CD4-positive, alpha-beta memory T cell (primary cell): Measurements from ENCODE around the gene CHD8. TPM values are rescaled to one million over a fixed set of nuclear protein-coding genes. Genes with fewer than 3 reads are reported as not detected.
A peak's percentile ranks its signal among the peaks of the same experiment; 100 is the strongest.

Experiments used
- CTCF ChIA-PET: fragments of 350-600 bp; sonication (Branson Sonifier 250); formaldehyde crosslinking; loops from one replicate; lab custom pipeline; 2021; ENCODE audit warnings: inconsistent platforms; ENCODE audit not compliant: partially characterized antibody; lab: Charles Lee
- POLR2A ChIA-PET: fragments of 350-600 bp; sonication (Branson Sonifier 250); formaldehyde crosslinking; loops from one replicate; lab custom pipeline; 2021; ENCODE audit not compliant: partially characterized antibody; lab: Charles Lee
- DNase-seq, 5 donors: peaks; one replicate each; pipeline versions ENCODE4 v3.0.0 to v3.0.0-alpha.2; 2020 to 2022; ENCODE audit warnings: mixed read lengths in 1 of 5
- H3K27ac ChIP-seq: one replicate; pipeline ENCODE4 v1.7.0; 2013; ENCODE audit warnings: low read depth, low read length
- H3K27me3 ChIP-seq: 2 replicates; pipeline ENCODE4 v1.7.0; 2013; ENCODE audit warnings: mild to moderate bottlenecking, low read length, moderate library complexity; ENCODE audit not compliant: insufficient read depth
- H3K36me3 ChIP-seq: 2 replicates; pipeline ENCODE4 v1.7.0; 2013; ENCODE audit warnings: mild to moderate bottlenecking, low read length, moderate library complexity; ENCODE audit not compliant: insufficient read depth
- H3K4me1 ChIP-seq: 2 replicates; pipeline ENCODE4 v1.7.0; 2013; ENCODE audit warnings: mild to moderate bottlenecking, low read length, moderate library complexity; ENCODE audit not compliant: insufficient read depth
- H3K4me3 ChIP-seq, 2 donors: one replicate each; pipeline ENCODE4 v1.7.0; 2013; ENCODE audit warnings: low read length in 2 of 2, mild to moderate bottlenecking in 1 of 2
- H3K9me3 ChIP-seq, 2 donors: one replicate each; pipeline ENCODE4 v1.7.0; 2013; ENCODE audit warnings: low read length in 2 of 2, control low read depth in 1 of 2; ENCODE audit not compliant: control insufficient read depth in 1 of 2
- H3K27ac Mint-ChIP-seq, 7 donors: one replicate each; pipeline ENCODE4 v1.8.0; 2020 to 2021; ENCODE audit warnings: mixed read lengths in 7 of 7, mild to moderate bottlenecking in 6 of 7, inconsistent platforms in 3 of 7, moderate library complexity in 3 of 7
- H3K27me3 Mint-ChIP-seq, 2 donors: one replicate each; pipeline ENCODE4 v1.8.0; 2020 to 2021; ENCODE audit warnings: mixed read lengths in 2 of 2
- H3K36me3 Mint-ChIP-seq, 2 donors: one replicate each; pipeline ENCODE4 v1.8.0; 2020 to 2021; ENCODE audit warnings: mixed read lengths in 2 of 2, inconsistent platforms in 1 of 2, mild to moderate bottlenecking in 1 of 2
- H3K4me1 Mint-ChIP-seq, 4 donors: one replicate each; pipeline ENCODE4 v1.8.0; 2020 to 2021; ENCODE audit warnings: mixed read lengths in 4 of 4, mild to moderate bottlenecking in 1 of 4
- H3K4me3 Mint-ChIP-seq, 8 donors: one replicate each; pipeline ENCODE4 v1.8.0; 2020 to 2021; ENCODE audit warnings: mixed read lengths in 8 of 8, mild to moderate bottlenecking in 7 of 8, moderate library complexity in 6 of 8, inconsistent platforms in 3 of 8
- H3K9me3 Mint-ChIP-seq, 8 donors: one replicate each; pipeline ENCODE4 v1.8.0; 2020 to 2021; ENCODE audit warnings: mixed read lengths in 8 of 8, mild to moderate bottlenecking in 5 of 8, inconsistent platforms in 3 of 8, moderate library complexity in 1 of 8
- intact Hi-C: fragments of 100-400 bp; cut with micrococcal nuclease; formaldehyde crosslinking; loops from one replicate; pipeline ENCODE4 v1.15.1; 2023
- polyA plus RNA-seq, 2 donors: library from polyadenylated mRNA; unstranded; fragments of 300-500 nt; fragmentation: Illumina TruSeq; gene quantifications; one replicate each; pipeline ENCODE4 v1.2.3, GENCODE V29; 2021
- total RNA-seq, 2 experiments: library from RNA; stranded (reverse); gene quantifications; one replicate each; pipeline ENCODE4 v1.2.3, GENCODE V29; 2021

CHD8 gene
- total and polyA plus RNA-seq, 4 experiments from 2014 or later: 10.0 to 132 (median 84.7) TPM

- Histone ChIP-seq H3K4me3 (no peak overlapping the region), H3K9me3 (no peaks in the 10 kb centered on the region), H3K36me3 (peaks cover 34% of the 10 kb centered on the region), H3K4me1 (no peaks in the 10 kb centered on the region), H3K27me3 (no peaks in the 10 kb centered on the region), H3K27ac (no peak overlapping the region)
- CTCF ChIA-PET: no interaction called here
- Mint-ChIP-seq H3K27ac (no peak overlapping the region), H3K36me3 (peaks cover 37 to 65% of the 10 kb centered on the region in 2 donors), H3K4me3 (no peak overlapping the region), H3K27me3 (no peaks in the 10 kb centered on the region), H3K9me3 (no peaks in the 10 kb centered on the region), H3K4me1 (peaks cover 0 to 3% (median 0%) of the 10 kb centered on the region in 4 donors)
- intact Hi-C loops: no loop called here
- POLR2A ChIA-PET: no interaction called here
- DNase-seq: no peak
These were observed 36.4 kb downstream of the CHD8 start for GRCh38 chr14:21419528-21419927.

GRCh38 chr14:21415329-21415728 lies 40.6 kb downstream of the CHD8 start:
- POLR2A ChIA-PET: no interaction called here
- no peak for DNase-seq
- intact Hi-C loops: no loop called here
- H3K36me3 Mint-ChIP-seq: peaks cover 50 to 78% of the 10 kb centered on the region in 2 donors
- Histone ChIP-seq H3K27ac (no peak overlapping the region), H3K9me3 (no peaks in the 10 kb centered on the region), H3K36me3 (peaks cover 52% of the 10 kb centered on the region), H3K4me3 (no peak overlapping the region), H3K4me1 (no peaks in the 10 kb centered on the region), H3K27me3 (no peaks in the 10 kb centered on the region)
- H3K27me3 Mint-ChIP-seq: no peaks in the 10 kb centered on the region
- H3K4me3 Mint-ChIP-seq: no peak overlapping the region
- no peaks in the 10 kb centered on the region for H3K9me3 Mint-ChIP-seq
- CTCF ChIA-PET: interaction anchor here (1.1 kb wide), 1 partner anchor 9 kb away, joined by 3 read pairs; no protein-coding TSS in a partner anchor
- H3K4me1 Mint-ChIP-seq: no peaks in the 10 kb centered on the region
- no peak overlapping the region for H3K27ac Mint-ChIP-seq

- ChIA-PET POLR2A (no interaction called here), CTCF (interaction anchor here (1.1 kb wide), 1 partner anchor 8 kb away, joined by 3 read pairs; no protein-coding TSS in a partner anchor)
- Histone ChIP-seq H3K4me3 (no peak overlapping the region), H3K36me3 (peaks cover 58% of the 10 kb centered on the region), H3K27me3 (no peaks in the 10 kb centered on the region), H3K9me3 (no peaks in the 10 kb centered on the region), H3K27ac (no peak overlapping the region), H3K4me1 (no peaks in the 10 kb centered on the region)
- intact Hi-C loops: no loop called here
- H3K27ac Mint-ChIP-seq: peak overlapping the region in 1 of 7 donors; percentile 35
- no peaks in the 10 kb centered on the region for H3K4me1 Mint-ChIP-seq
- H3K27me3 Mint-ChIP-seq: no peaks in the 10 kb centered on the region
- peaks cover 55 to 79% of the 10 kb centered on the region in 2 donors for H3K36me3 Mint-ChIP-seq
- no peak overlapping the region for H3K4me3 Mint-ChIP-seq
- no peak for DNase-seq
- no peaks in the 10 kb centered on the region for H3K9me3 Mint-ChIP-seq
These were observed 41.7 kb downstream of the CHD8 start for GRCh38 chr14:21414137-21414631.

GRCh38 chr14:21408147-21408546 lies 47.8 kb downstream of the CHD8 start:
- no peaks in the 10 kb centered on the region for H3K9me3 Mint-ChIP-seq
- Histone ChIP-seq H3K4me3 (no peak overlapping the region), H3K27ac (no peak overlapping the region), H3K9me3 (no peaks in the 10 kb centered on the region), H3K36me3 (peaks cover 78% of the 10 kb centered on the region), H3K27me3 (no peaks in the 10 kb centered on the region), H3K4me1 (no peaks in the 10 kb centered on the region)
- H3K4me1 Mint-ChIP-seq: no peaks in the 10 kb centered on the region
- H3K27ac Mint-ChIP-seq: peak overlapping the region in 2 of 7 donors; percentile 19 to 43
- no peaks in the 10 kb centered on the region for H3K27me3 Mint-ChIP-seq
- CTCF ChIA-PET: interaction anchor here (1.1 kb wide), 1 partner anchor 90 kb away, joined by 3 read pairs; no protein-coding TSS in a partner anchor
- no peak overlapping the region for H3K4me3 Mint-ChIP-seq
- DNase-seq: no peak
- peaks cover 68 to 86% of the 10 kb centered on the region in 2 donors for H3K36me3 Mint-ChIP-seq
- intact Hi-C loops: no loop called here
- POLR2A ChIA-PET: no interaction called here

GRCh38 chr14:21406213-21406612 lies 49.7 kb downstream of the CHD8 start:
- Histone ChIP-seq H3K27ac (no peak overlapping the region), H3K36me3 (peaks cover 82% of the 10 kb centered on the region), H3K9me3 (no peaks in the 10 kb centered on the region), H3K27me3 (no peaks in the 10 kb centered on the region), H3K4me1 (no peaks in the 10 kb centered on the region), H3K4me3 (no peak overlapping the region)
- CTCF ChIA-PET: interaction anchor here (0.8 to 1.5 kb wide), 3 partner anchors 9 to 50 kb away, joined by 3 read pairs; partner anchors contain the start of gene CHD8
- H3K36me3 Mint-ChIP-seq: peaks cover 70 to 85% of the 10 kb centered on the region in 2 donors
- intact Hi-C loops: no loop called here
- no peak overlapping the region for H3K4me3 Mint-ChIP-seq
- H3K9me3 Mint-ChIP-seq: no peaks in the 10 kb centered on the region
- H3K27me3 Mint-ChIP-seq: no peaks in the 10 kb centered on the region
- no peak for DNase-seq
- no peaks in the 10 kb centered on the region for H3K4me1 Mint-ChIP-seq
- peak overlapping the region in 2 of 7 donors; percentile 36 to 51 for H3K27ac Mint-ChIP-seq
- POLR2A ChIA-PET: no interaction called here

GRCh38 chr14:21405097-21405496 lies 50.8 kb downstream of the CHD8 start:
- ChIA-PET POLR2A (no interaction called here), CTCF (interaction anchor here (0.7 kb wide), 1 partner anchor 12 kb away, joined by 3 read pairs; no protein-coding TSS in a partner anchor)
- H3K4me1 ChIP-seq: no peaks in the 10 kb centered on the region
- H3K36me3 ChIP-seq: peaks cover 82% of the 10 kb centered on the region
- Mint-ChIP-seq H3K4me1 (no peaks in the 10 kb centered on the region), H3K27ac (no peak overlapping the region), H3K36me3 (peaks cover 70 to 85% of the 10 kb centered on the region in 2 donors), H3K27me3 (no peaks in the 10 kb centered on the region), H3K4me3 (no peak overlapping the region), H3K9me3 (no peaks in the 10 kb centered on the region)
- no peak for DNase-seq
- no peaks in the 10 kb centered on the region for H3K9me3 ChIP-seq
- no peak overlapping the region for H3K27ac ChIP-seq
- H3K4me3 ChIP-seq: no peak overlapping the region
- no peaks in the 10 kb centered on the region for H3K27me3 ChIP-seq
- intact Hi-C loops: no loop called here

GRCh38 chr14:21399311-21399870 lies 56.5 kb downstream of the CHD8 start:
- H3K36me3 ChIP-seq: peaks cover 79% of the 10 kb centered on the region
- H3K27me3 ChIP-seq: no peaks in the 10 kb centered on the region
- Mint-ChIP-seq H3K36me3 (peaks cover 61 to 79% of the 10 kb centered on the region in 2 donors), H3K4me3 (no peak overlapping the region), H3K9me3 (no peaks in the 10 kb centered on the region), H3K27ac (peak overlapping the region in 1 of 7 donors; percentile 60), H3K27me3 (no peaks in the 10 kb centered on the region), H3K4me1 (no peaks in the 10 kb centered on the region)
- H3K9me3 ChIP-seq: no peaks in the 10 kb centered on the region
- no peak overlapping the region for H3K27ac ChIP-seq
- H3K4me3 ChIP-seq: no peak overlapping the region
- POLR2A ChIA-PET: no interaction called here
- no peak for DNase-seq
- CTCF ChIA-PET: no interaction called here
- intact Hi-C loops: no loop called here
- no peaks in the 10 kb centered on the region for H3K4me1 ChIP-seq
